GM18907 (cell line): Measurements from ENCODE around the gene POT1.

ENCODE experiments used
- ATAC-seq: cut with Tn5 transposase; IDR thresholded peaks from one replicate; pipeline ENCODE4 v1.9.1; 2021; ENCODE audit warnings: mild to moderate bottlenecking, moderate library complexity; ENCODE audit not compliant: unreplicated experiment

Gene POT1

GRCh38 chr7:124811341-124811740, 118.3 kb downstream of the POT1 start:
- no peak for ATAC-seq

- ATAC-seq, result no peak
Measured at GRCh38 chr7:124810605-124811004, 119.0 kb downstream of the POT1 start.

- no peak for ATAC-seq
Measured at GRCh38 chr7:124808206-124808605, 121.4 kb downstream of the POT1 start.

- ATAC-seq, result no peak
Measured at GRCh38 chr7:124801330-124801895, 128.2 kb downstream of the POT1 start.

GRCh38 chr7:124800386-124800785, 129.2 kb downstream of the POT1 start:
- ATAC-seq, result no peak

GRCh38 chr7:124799448-124799847, 130.2 kb downstream of the POT1 start:
- ATAC-seq, result no peak

- ATAC-seq, result no peak
Measured at GRCh38 chr7:124796771-124797170, 132.9 kb downstream of the POT1 start.

GRCh38 chr7:124792696-124793095, 136.9 kb downstream of the POT1 start:
- ATAC-seq, result no peak

GRCh38 chr7:124792002-124792401, 137.6 kb downstream of the POT1 start:
- no peak for ATAC-seq

- no peak for ATAC-seq
Measured at GRCh38 chr7:124791426-124791825, 138.2 kb downstream of the POT1 start.

- ATAC-seq, result no peak
Measured at GRCh38 chr7:124790645-124791044, 139.0 kb downstream of the POT1 start.

GRCh38 chr7:124785994-124786393, 143.6 kb downstream of the POT1 start:
- no peak for ATAC-seq

GRCh38 chr7:124784879-124785818, 144.5 kb downstream of the POT1 start:
- peak; percentile 94 for ATAC-seq

- no peak for ATAC-seq
Measured at GRCh38 chr7:124783271-124783670, 146.4 kb downstream of the POT1 start.

- no peak for ATAC-seq
Measured at GRCh38 chr7:124781907-124782734, 147.5 kb downstream of the POT1 start.

- ATAC-seq, result no peak
Measured at GRCh38 chr7:124781418-124781817, 148.2 kb downstream of the POT1 start.

- no peak for ATAC-seq
Measured at GRCh38 chr7:124780608-124781007, 149.0 kb downstream of the POT1 start.

- ATAC-seq, result no peak
Measured at GRCh38 chr7:124780056-124780455, 149.6 kb downstream of the POT1 start.

- no peak for ATAC-seq
Measured at GRCh38 chr7:124779620-124780019, 150.0 kb downstream of the POT1 start.

GRCh38 chr7:124779194-124779593, 150.4 kb downstream of the POT1 start:
- no peak for ATAC-seq

GRCh38 chr7:124777268-124777667, 152.4 kb downstream of the POT1 start:
- no peak for ATAC-seq
